GM23338 (cell line): Measurements from ENCODE around the gene SYNPO2. TPM values are rescaled to one million over a fixed set of nuclear protein-coding genes. Genes with fewer than 3 reads are reported as not detected.
"Not testable (repeated sequence)": the region's sequence is repeated elsewhere in the genome, so short reads cannot be mapped to it uniquely, and the experiment has no call there.

Experiments used
- ATAC-seq: fragments of 200-7000 bp; cut with Tn5 transposase; 3 replicates; pipeline ENCODE4 v1.9.1; 2020
- DNase-seq: peaks from one replicate; pipeline ENCODE4 v3.0.0-alpha.2; 2015; ENCODE audit warnings: low spot score
- H2AFZ ChIP-seq: fragments of 200-600 bp; sonication (generic); 2 replicates; pipeline ENCODE4 v1.8.0; 2016; ENCODE audit warnings: antibody characterized with exemption, mild to moderate bottlenecking, moderate library complexity
- H3F3A ChIP-seq: fragments of 200-600 bp; sonication (generic); replicated peaks from 2 replicates; pipeline ENCODE4 v1.8.0; 2017; ENCODE audit warnings: antibody characterized with exemption, mixed run types, low read depth
- H3K27ac ChIP-seq: fragments of 200-600 bp; sonication (generic); 2 replicates; pipeline ENCODE4 v1.6.1; 2016; ENCODE audit warnings: low read depth
- H3K27me3 ChIP-seq: fragments of 200-600 bp; sonication (generic); 2 replicates; pipeline ENCODE4 v1.8.0; 2016; ENCODE audit warnings: mild to moderate bottlenecking, mixed run types, moderate library complexity; ENCODE audit not compliant: insufficient read depth
- H3K36me3 ChIP-seq: fragments of 200-600 bp; sonication (generic); 2 replicates; pipeline ENCODE4 v1.8.0; 2016; ENCODE audit warnings: mild to moderate bottlenecking; ENCODE audit not compliant: insufficient read depth
- H3K4me1 ChIP-seq: fragments of 200-600 bp; sonication (generic); 2 replicates; pipeline ENCODE4 v1.8.0; 2016; ENCODE audit warnings: mild to moderate bottlenecking, moderate library complexity; ENCODE audit not compliant: insufficient read depth
- H3K4me2 ChIP-seq: fragments of 200-600 bp; sonication (generic); 2 replicates; pipeline ENCODE4 v1.7.1; 2017; ENCODE audit warnings: mixed run types
- H3K4me3 ChIP-seq: fragments of 200-600 bp; sonication (generic); 2 replicates; pipeline ENCODE4 v1.6.1; 2016; ENCODE audit warnings: mixed run types
- H3K79me2 ChIP-seq: fragments of 200-600 bp; sonication (generic); replicated peaks from 2 replicates; pipeline ENCODE4 v1.8.0; 2017; ENCODE audit warnings: mild to moderate bottlenecking; ENCODE audit not compliant: insufficient read depth
- H3K9me2 ChIP-seq: fragments of 200-600 bp; sonication (generic); 2 replicates; pipeline ENCODE4 v1.8.0; 2017; ENCODE audit not compliant: insufficient read depth
- H4K20me1 ChIP-seq: fragments of 200-600 bp; sonication (generic); replicated peaks from 2 replicates; pipeline ENCODE4 v1.8.0; 2017; ENCODE audit warnings: mild to moderate bottlenecking; ENCODE audit not compliant: insufficient read depth
- H3K27ac Mint-ChIP-seq: 2 replicates; pipeline ENCODE4 v1.8.0; 2020; ENCODE audit warnings: inconsistent platforms, mild to moderate bottlenecking, moderate library complexity, mixed read lengths
- H3K27me3 Mint-ChIP-seq: 3 replicates; pipeline ENCODE4 v1.8.0; 2022; ENCODE audit warnings: low read depth, mild to moderate bottlenecking, moderate library complexity, mixed read lengths, inconsistent platforms; ENCODE audit not compliant: insufficient read depth, poor library complexity
- H3K36me3 Mint-ChIP-seq: 3 replicates; pipeline ENCODE4 v1.8.0; 2021; ENCODE audit warnings: low read depth, mild to moderate bottlenecking, inconsistent platforms, moderate library complexity, mixed read lengths
- H3K4me1 Mint-ChIP-seq: 3 replicates; pipeline ENCODE4 v1.8.0; 2020; ENCODE audit warnings: mild to moderate bottlenecking, inconsistent platforms, mixed read lengths
- H3K4me3 Mint-ChIP-seq: 3 replicates; pipeline ENCODE4 v1.8.0; 2021; ENCODE audit warnings: moderate library complexity, mild to moderate bottlenecking, inconsistent platforms, mixed read lengths
- H3K9me3 Mint-ChIP-seq: 3 replicates; pipeline ENCODE4 v1.8.0; 2020; ENCODE audit warnings: moderate library complexity, mild to moderate bottlenecking, inconsistent platforms, mixed read lengths
- CREB1 ChIP-seq: fragments of 250-450 bp; sonication (Bioruptor Pico); IDR thresholded peaks from 2 replicates; pipeline ENCODE4 v1.5.0; 2020; ENCODE audit warnings: low read depth, mild to moderate bottlenecking, moderate library complexity
- JUNB ChIP-seq: IDR thresholded peaks from one replicate; pipeline ENCODE4 v1.6.1; 2016; ENCODE audit warnings: antibody characterized with exemption; ENCODE audit not compliant: unreplicated experiment
- ZNF114 ChIP-seq: fragments of 250-450 bp; sonication (Bioruptor Pico); IDR thresholded peaks from 2 replicates; pipeline ENCODE4 v1.5.0; 2020; ENCODE audit warnings: mild to moderate bottlenecking, moderate library complexity
- polyA plus RNA-seq: library from polyadenylated mRNA; unstranded; fragments of >200 nt; fragmentation: Nextera tagmentation; extraction: Ambion mirVana; gene quantifications from 2 replicates; pipeline ENCODE4 v1.2.1, GENCODE V29; 2016
- total RNA-seq: library from RNA; depleted of rRNA; stranded (reverse); fragments of >200 nt; shearing (Covaris generic); gene quantifications from 2 replicates; pipeline ENCODE4 v1.2.3, GENCODE V29; 2014
- TF ChIP-seq, protein P1 (sequence below), 2 experiments: fragments of 200-600 bp in 1 of 2; sonication (generic) in 1 of 2; conservative IDR thresholded peaks; 2 replicates each; pipeline versions ENCODE4 v1.5.1 to v1.6.1; 2016 to 2017; ENCODE audit warnings: antibody characterized with exemption in 2 of 2, low read depth in 2 of 2, mild to moderate bottlenecking in 2 of 2, moderate library complexity in 1 of 2

SYNPO2 gene
- total and polyA plus RNA-seq, 2 experiments from 2014 or later = 2.1 to 3.4 TPM

- TF ChIP-seq JUNB (no peak), ZNF114 (CRISPR knock-in tag) (no peak), CREB1 (CRISPR knock-in tag) (no peak)
- TF ChIP-seq, protein P1, sequence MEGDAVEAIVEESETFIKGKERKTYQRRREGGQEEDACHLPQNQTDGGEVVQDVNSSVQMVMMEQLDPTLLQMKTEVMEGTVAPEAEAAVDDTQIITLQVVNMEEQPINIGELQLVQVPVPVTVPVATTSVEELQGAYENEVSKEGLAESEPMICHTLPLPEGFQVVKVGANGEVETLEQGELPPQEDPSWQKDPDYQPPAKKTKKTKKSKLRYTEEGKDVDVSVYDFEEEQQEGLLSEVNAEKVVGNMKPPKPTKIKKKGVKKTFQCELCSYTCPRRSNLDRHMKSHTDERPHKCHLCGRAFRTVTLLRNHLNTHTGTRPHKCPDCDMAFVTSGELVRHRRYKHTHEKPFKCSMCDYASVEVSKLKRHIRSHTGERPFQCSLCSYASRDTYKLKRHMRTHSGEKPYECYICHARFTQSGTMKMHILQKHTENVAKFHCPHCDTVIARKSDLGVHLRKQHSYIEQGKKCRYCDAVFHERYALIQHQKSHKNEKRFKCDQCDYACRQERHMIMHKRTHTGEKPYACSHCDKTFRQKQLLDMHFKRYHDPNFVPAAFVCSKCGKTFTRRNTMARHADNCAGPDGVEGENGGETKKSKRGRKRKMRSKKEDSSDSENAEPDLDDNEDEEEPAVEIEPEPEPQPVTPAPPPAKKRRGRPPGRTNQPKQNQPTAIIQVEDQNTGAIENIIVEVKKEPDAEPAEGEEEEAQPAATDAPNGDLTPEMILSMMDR (conservative IDR thresholded peaks at IDR 0.05; ENCODE audit: low read depth in 2 of 2) = no peak
- H3K27me3 Mint-ChIP-seq = no peaks in the 10 kb centered on the region
- no peak overlapping the region for H2AFZ ChIP-seq
- no peaks in the 10 kb centered on the region for H3K36me3 ChIP-seq
- H3K27me3 ChIP-seq = no peaks in the 10 kb centered on the region
- H3K4me1 ChIP-seq = no peaks in the 10 kb centered on the region
- no peaks in the 10 kb centered on the region for H3K9me3 Mint-ChIP-seq
- no peak for DNase-seq
- H3K79me2 ChIP-seq = no peaks in the 10 kb centered on the region
- H3K36me3 Mint-ChIP-seq = no peaks in the 10 kb centered on the region
- no peaks in the 10 kb centered on the region for H3F3A ChIP-seq
- peak overlapping the region; percentile 19; the same call in 1 of the 2 replicates for H3K27ac Mint-ChIP-seq
- H3K9me2 ChIP-seq = no peaks in the 10 kb centered on the region
- no peaks in the 10 kb centered on the region for H4K20me1 ChIP-seq
- no peak overlapping the region for H3K27ac ChIP-seq
- no peak for ATAC-seq
- H3K4me3 ChIP-seq = no peak overlapping the region
- H3K4me1 Mint-ChIP-seq = no peaks in the 10 kb centered on the region
- no peak overlapping the region for H3K4me2 ChIP-seq
- H3K4me3 Mint-ChIP-seq = no peak overlapping the region
Measured at GRCh38 chr4:118975449-118976192, 87.0 kb downstream of the SYNPO2 start.

DNA sequence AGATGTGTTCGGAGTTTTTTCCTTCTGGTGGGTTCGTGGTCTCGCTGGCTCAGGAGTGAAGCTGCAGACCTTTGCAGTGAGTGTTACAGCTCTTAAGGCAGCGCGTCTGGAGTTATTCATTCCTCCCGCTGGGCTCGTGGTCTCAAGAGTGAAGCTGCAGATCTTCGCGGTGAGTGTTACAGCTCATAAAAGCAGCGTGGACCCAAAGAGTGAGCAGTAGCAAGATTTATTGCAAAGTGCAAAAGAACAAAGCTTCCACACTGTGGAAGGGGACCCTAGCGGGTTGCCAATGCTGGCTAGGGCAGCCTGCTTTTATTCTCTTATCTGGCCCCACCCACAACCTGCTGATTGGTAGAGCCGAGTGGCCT is 87.5 kb downstream of the SYNPO2 start:
- not testable (repeated sequence) for H3K27ac ChIP-seq, H3K27me3 ChIP-seq, H3K4me3 ChIP-seq, H3K4me1 Mint-ChIP-seq, H3K9me3 Mint-ChIP-seq, H3K36me3 ChIP-seq, H2AFZ ChIP-seq, H3K4me3 Mint-ChIP-seq, ATAC-seq, H3K4me2 ChIP-seq, H4K20me1 ChIP-seq, H3K4me1 ChIP-seq, H3K27me3 Mint-ChIP-seq, H3K79me2 ChIP-seq, H3K36me3 Mint-ChIP-seq, DNase-seq, H3F3A ChIP-seq, H3K9me2 ChIP-seq
- peak overlapping the region; percentile 19; the same call in 1 of the 2 replicates for H3K27ac Mint-ChIP-seq

DNA sequence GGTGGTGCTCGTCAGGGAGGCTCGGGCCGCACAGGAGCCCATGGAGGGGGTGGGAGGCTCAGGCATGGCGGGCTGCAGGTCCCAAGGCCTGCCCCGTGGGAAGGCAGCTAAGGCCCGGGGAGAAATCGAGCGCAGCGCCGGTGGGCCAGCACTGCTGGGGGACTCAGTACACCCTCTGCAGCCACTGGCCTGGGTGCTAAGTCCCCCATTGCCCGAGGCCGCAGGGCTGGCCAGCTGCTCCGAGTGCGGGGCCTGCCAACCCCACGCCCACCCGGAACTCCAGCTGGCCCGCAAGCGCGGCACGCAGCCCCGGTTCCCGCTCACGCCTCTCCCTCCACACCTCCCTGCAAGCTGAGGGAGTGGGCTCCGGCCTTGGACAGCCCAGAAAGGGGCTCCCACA is 88.4 kb downstream of the SYNPO2 start:
- not testable (repeated sequence) for H3K27ac ChIP-seq, H3K9me3 Mint-ChIP-seq, H3K4me2 ChIP-seq, H3F3A ChIP-seq, H3K79me2 ChIP-seq, H3K4me1 Mint-ChIP-seq, H3K4me3 Mint-ChIP-seq, H3K36me3 Mint-ChIP-seq, H3K27me3 Mint-ChIP-seq, ATAC-seq, H3K9me2 ChIP-seq, H3K27ac Mint-ChIP-seq, H4K20me1 ChIP-seq, H3K27me3 ChIP-seq, H3K36me3 ChIP-seq, H3K4me1 ChIP-seq, H3K4me3 ChIP-seq, H2AFZ ChIP-seq, DNase-seq
